Endometrium (tissue), 2 donors: ENCODE results near the gene EML2.
A peak's percentile ranks its signal among the peaks of the same experiment; 100 is the strongest.

Source experiments
- FAIRE-seq: peaks from 2 replicates; lab custom pipeline; 2012; peaks lifted over from hg19 to GRCh38; lab: Jason Lieb, UNC
- donor health status: control.
- donor health status: control.

The EML2 gene

DNA sequence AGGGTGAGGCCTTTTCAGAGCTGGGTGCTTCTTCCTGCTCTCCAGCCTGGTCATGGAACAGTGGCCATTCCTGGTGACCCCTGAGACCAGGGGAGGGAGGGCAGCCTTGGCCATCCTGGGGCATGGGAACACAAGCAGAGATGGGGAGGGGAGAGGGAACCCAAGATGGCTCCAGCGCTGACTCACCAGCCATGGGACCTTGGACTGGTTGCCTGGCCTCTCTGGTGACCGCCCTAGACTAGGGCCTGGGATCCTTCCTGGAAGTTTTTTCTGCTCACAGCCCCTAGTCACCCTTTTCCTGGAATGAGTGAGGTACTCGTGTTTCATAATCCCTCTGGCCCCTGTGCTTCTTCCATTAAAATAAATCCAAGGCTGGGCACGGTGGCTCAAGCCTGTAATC is 51.3 kb downstream of the EML2 start:
- FAIRE-seq = no peak

DNA sequence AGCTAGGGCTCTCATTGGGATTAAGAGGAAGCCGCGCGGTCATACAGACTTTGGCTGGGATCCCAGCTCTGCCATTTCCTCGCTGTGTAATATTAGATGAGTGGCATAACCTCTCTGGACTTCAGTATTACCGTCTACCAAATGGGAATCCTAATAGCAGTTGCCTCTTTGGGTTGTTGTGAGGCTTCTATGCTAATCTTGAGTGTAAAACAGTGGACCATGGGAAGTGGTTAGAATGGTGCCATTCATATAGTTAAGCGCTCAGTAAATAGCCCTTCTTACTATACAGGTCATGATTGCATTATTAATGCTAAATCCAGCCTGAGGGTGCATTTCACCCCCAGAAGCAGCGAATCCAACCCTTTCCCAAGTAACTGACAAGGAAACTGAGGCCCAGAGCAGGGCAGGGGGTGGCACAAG is 54.0 kb downstream of the EML2 start:
- FAIRE-seq = no peak

DNA sequence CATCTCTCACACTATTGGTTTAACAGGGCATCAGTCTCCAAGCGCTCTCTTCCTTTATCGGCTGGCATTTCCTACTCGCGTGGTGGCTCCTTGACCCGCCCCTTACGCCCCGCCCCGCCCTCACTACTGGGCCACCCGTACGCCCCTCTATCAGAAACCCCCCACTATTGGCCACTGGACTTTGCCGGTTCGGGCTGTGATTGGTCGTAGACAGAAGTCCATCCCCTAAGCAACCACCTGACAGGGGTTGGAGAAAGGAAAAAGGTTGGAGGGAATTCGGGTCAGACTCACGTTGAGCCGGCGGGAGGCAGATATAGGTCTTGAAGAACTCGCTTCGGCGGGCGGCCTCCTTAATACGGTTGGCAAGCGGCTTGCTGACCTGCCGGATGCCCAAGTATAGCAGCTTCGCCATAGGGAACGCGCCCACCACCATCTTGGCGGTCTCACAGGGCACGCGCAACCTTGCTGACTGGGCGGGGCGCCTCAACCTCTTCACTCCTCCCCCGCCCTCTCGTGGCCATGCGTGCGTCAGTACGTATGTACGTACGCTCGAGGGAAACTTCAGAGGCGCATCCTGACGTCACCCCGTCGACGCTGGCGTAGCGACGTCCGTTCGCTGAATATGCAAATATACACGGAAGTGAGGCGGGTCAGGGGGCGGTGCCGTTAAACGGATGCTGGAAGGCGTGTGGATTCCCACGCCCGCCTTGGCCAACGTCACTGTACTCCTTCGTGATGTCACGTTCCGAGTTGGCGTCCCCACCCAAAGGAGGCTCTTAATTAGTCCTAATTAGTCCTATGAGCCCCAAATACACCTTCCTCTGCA is 54.7 kb downstream of the EML2 start, which contains the start of gene OPA3:
OPA3 (minus strand) TSS at position 471 of the 826 bp plus-strand sequence; CDS start at position 433, 38 bp downstream.
- peak; percentile 98 for FAIRE-seq

DNA sequence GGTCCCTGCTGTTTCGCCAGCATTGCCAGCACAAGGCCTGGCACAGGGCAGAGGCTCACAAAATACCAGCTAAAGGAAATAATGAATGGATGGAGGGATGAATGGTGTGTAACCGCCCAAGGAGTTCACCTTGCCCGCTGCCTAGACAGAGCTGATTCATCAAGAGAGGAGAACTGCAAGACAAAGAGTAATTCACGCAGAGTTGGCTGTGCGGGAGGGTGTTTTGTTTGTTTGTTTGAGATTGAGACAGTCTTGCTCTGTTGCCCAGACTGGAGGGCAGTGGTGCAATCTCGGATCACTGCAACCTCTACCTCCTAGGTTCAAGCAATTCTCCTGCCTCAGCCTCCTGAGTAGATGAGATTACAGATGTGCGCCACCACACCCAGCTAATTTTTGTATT is 57.6 kb downstream of the EML2 start:
- FAIRE-seq = no peak

DNA sequence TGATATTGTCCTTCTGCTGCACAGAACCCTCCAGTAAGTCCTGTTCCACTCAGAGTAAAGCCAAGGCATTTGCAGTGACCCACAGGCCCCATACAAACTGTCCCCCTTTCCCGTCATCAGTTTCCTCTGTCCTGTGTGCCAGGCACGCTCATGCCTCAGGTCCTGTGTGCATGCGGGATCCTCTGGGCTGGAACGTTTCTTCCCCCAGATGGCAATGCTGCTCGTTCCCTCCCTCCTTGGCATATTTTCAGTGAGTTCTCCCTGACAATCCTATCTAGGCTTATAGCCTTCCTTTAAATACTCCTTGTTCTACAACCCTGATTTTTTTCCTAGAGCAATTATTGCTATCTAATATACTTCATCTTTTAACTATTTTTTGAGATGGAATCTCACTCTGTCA is 60.3 kb downstream of the EML2 start:
- no peak for FAIRE-seq

DNA sequence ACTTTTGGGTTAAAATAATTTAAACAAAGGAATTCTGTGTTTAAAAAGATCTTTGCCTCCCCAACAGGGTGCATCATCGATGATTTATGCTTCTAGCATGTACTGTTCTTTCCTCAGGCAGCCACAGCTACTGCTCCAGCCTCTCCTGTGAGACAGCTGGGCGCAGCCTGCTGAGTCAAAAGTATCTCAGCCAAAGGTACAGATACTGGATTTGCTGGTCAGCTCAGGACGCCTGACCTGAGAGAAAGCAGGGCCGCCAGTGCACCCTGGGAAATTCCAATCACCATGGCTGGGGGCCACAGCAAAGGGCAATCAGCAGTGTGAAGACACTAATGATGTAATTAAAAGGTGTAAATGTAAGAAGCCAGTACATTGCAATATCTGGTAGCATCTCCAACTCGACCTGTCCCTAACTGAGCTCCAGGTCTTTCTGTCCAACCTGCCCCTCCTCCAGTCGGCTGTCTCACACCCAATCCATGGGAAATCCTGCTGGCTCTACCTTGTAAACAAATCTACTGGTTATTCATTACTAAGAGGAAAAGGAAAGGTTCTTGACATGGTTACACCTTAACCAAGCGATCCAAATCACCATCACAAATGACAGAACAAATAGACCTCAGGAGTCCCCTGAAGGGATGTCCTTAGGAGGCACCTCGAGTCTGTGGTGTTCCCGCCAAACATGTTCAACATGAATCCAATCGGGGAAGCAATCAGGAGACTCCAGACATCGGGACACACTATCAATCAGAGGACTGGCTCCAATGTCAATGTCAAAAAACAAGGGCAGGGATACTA is 61.9 kb downstream of the EML2 start:
- no peak for FAIRE-seq

DNA sequence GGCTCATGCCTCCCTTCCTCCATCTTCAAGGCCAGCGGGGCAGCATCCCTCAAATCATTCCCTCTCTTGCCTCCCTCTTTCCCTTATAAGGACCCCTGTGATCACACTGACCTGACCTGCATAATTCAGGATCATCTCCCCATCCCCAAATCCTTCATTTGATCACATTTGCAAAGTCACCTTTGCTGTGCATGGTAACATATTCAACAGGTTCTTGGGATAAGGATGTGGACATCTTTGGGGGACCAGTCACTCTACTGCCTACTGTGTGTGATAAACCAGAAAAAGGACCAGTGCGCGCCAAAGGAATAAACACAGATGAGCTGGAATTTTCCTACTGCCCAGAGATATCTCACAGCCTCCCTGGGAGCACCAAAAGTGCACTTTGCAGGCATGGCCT is 62.5 kb downstream of the EML2 start:
- FAIRE-seq = no peak

DNA sequence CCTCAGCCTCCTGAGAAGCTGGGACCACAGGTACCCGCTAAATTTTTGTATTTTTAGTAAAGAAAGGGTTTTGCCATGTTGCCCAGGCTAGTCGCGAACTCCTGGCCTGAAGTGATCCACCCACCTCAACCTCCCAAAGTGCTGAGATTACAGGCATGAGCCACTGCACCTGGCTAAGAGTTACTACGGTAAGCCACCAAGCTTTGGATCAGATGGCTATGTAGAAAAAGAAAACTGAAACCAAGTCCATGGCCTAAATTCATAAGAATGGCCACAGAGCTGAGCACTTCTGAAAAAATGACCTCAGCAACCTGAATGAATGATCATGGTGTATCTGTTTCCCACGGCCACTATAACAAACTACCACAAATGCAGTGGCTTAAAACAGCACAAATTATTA is 64.0 kb downstream of the EML2 start:
- FAIRE-seq = no peak

DNA sequence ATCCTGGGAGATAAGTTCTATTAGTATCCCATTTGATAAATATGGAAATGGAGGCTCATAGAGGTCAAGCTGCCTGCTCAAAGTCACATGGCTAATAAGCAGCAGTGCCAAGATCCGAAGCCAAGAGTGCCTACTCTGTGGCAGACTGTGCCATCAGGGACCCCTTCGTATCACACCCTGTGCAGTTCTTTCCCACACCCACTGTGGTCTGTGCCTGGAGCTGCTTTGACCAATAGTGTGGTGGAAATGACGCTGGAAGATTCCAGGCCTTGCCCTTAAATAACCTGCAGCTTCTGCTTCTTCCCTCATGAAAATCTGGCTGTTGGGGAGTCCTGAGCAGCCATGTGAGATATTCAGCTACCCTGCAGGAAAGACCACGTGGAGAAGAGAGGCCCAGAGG is 64.7 kb downstream of the EML2 start:
- FAIRE-seq = no peak

DNA sequence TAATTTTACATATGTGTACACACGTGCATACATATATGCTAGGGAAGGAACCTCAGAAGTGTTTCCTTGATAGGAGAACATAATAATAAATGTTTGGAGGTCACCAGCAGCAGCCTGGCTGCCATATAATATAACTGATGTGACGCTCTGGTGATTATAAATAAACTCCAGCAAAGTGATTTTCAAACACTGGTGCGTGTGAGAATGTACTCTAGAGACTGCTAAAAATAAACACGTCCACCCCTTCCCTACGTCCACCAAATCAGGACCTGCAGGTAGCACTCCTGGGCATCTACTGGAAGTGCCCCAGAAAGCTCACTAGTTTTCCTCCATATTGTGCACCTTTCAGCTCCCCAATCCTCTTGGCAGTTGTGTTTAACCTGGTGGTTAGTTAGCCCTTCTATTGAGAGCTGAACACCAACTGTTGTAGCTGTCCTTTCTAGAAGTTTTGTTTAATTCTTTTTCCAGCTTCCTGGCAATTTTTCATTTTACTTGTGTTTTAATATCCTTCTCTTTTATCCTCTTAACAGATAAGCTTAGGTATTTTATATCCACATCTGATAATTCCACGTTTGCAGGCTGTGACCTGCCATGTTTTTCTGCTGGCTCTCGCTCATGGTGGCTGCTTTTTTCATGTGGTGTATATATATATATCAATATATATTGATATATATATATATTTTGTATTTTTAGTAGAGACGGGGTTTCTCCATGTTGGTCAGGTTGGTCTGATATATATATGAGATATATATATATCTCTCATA is 67.6 kb downstream of the EML2 start:
- no peak for FAIRE-seq

DNA sequence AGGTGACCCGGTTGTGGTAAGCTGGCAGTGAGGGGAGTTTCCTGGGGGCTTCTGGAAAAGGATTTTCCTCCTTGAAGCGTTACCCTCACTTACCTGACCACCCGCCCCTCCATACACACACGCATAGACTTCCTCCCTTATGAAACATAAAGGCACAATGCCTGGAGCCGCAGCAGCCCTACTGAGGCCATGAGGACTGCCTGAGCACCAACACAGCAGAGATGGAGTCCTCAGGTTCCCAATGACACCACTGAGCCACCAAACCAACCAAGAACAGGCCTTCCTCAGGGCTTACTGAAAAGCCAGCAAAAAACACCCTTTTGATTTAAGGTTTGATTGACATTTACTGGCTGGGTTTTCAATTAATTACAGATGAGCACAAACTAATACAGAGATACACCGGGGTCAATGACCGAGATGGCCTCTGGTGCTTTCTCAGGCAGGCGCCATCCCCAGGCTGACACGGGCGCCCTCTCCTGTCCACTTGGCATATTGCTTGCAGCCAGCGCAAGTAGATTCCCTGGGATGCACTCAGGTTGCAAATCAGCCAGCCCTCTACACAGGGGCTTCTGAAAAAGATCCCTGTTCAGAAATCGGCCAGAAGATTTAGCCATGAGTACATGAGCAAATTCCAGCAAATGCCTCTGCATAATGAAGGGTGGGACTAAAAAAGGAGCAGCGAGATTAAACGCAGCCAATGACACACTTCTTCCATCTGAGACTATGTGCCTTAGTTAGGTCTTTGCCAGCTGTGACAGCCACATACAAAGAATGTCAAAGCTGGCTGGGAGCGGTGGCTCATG is 69.4 kb downstream of the EML2 start:
- FAIRE-seq = no peak

DNA sequence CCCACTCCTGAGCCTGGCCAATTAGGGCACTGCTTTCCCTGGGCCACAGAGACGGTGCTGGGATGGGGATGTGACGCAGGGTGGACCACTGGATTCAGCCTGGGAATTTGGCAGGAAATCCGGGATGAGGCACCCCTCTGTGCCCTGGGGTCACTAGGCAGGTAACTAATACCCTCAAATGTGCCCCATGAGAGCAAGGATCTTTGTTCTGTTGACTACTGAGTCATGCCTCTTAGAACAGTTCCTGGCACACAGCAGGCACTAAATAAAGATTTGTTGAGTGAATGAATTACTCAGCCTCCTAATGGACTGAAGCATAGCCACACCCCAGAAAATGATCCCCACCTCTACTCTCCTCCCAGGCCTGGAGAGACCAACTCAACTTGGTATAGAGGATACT is 70.5 kb downstream of the EML2 start:
- no peak for FAIRE-seq

DNA sequence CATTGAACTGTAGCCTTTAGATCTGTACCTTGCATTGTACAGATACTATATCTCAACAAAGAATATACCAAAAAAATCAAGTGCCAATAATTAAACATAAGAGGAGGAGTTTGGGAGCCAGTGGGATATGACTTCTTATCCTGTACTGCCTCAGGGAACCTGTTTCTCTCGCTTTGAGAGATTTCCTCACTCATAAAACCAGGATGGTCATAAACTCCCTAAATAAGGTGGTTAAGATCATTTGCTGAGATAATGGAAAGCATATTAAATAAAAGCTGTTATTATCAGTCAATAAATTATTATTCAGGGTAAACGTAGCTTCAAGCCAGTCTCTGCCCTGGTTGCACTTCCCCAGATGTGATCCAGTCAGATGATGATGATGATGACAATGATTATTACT is 71.6 kb downstream of the EML2 start:
- FAIRE-seq = no peak

DNA sequence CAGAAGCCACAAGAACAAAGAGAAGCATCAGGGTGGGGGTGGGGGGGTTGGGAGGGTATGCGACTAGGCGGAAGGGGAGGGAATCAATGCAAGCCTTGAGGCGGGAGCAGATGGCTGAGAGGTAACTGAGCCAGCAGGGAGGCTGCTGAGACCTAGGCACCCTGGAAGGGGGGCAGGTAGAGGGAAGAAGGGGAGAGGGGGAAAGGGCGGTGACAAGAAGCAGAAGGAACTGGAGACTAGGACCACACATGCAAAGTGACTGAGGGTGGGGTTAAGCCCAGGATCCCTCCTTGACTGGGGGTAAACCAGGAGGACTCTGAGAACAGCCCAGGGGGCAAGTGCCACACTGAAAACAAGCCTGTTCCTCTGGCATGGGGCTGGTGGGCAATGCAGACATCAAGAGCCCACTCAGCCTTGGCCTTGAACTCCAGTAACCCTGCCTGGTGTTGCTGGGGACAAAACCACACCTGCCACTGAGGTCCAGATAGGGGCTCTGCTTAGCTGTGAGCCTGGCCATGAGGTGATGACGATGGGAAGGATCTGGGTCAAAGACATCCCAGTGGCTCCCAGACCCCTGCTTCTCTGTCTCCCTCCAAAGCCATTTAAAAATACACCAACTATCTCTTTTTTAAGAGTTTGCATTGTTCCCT is 74.9 kb downstream of the EML2 start:
- no peak for FAIRE-seq

DNA sequence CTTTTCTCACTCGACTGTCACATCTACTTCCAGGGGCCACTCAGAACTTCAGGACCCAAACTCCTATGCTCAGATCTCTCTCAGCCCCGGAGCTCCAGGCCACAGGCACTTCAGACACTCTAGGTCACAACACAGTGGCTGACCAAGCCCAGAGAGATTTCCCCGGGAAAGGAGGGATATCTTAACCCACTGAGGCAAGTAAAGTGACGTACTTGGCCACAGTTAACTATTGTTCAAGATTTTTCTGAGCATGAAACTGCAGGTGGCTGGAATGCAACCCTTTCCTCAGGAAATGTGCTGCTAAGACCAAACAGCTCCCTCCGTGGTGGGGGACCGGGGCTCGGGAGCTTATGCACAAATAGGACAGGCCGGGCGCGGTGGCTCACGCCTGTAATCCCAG is 78.5 kb downstream of the EML2 start:
- FAIRE-seq = no peak

DNA sequence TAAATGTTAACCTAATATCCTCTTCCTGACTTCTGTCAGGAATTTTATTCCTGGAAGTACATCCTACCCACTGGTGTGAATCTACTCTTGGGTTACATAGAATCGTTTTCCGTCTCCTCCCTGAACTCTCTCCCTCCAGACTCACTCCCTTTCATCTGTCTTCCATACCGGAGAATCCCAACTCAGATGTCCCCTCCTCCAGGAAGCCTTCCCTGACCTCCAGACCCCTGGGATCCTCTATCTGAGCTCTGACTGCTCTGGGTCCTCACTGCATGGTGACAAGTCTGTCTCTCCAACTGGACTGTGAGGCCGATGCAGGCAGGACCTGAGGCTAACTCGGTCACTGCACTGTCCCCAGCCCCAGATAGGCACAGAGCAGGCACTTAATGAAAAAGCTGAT is 79.2 kb downstream of the EML2 start:
- no peak for FAIRE-seq
